ENCODE results near the gene C1QB. TPM values are rescaled to one million over a fixed set of nuclear protein-coding genes. Genes with fewer than 3 reads are reported as not detected.

The C1QB gene
- total and polyA plus RNA-seq, 2 donors (not counting 1 experiment from before 2014, with no cell fraction given) = 0.16 TPM; not detected in 1

- Histone ChIP-seq H3K4me2 (replicated peaks; ENCODE audit: low read depth, low read length, poor library complexity, severe bottlenecking) (peak overlapping the region; percentile 65), H3K9ac (ENCODE audit: low read length) (no peak overlapping the region), H3K4me3 (ENCODE audit: control extremely low read depth in 1 of 5, extremely low read depth in 1 of 5, insufficient read depth in 1 of 5, low read depth in 2 of 5, low read length in 4 of 5) (peak overlapping the region in 1 of 5 experiments; percentile 25), H3K36me3 (replicated peaks in 1 of 2; ENCODE audit: control extremely low read depth in 1 of 2, control insufficient read depth in 1 of 2, extremely low read depth in 1 of 2, insufficient read depth in 2 of 2, low read length in 1 of 2) (no peaks in the 10 kb centered on the region), H4K20me1 (ENCODE audit: control insufficient read depth, insufficient read depth, low read length, poor library complexity, severe bottlenecking) (no peaks in the 10 kb centered on the region), H3K27ac (ENCODE audit: low read length in 2 of 2) (no peak overlapping the region), H3K9me3 (ENCODE audit: control extremely low read depth in 1 of 3, control insufficient read depth in 2 of 3, insufficient read depth in 1 of 3, low read length in 2 of 3) (no peaks in the 10 kb centered on the region), H3K79me2 (ENCODE audit: control insufficient read depth, insufficient read depth, low read length) (no peaks in the 10 kb centered on the region), H3K4me1 (ENCODE audit: control insufficient read depth in 2 of 2, insufficient read depth in 2 of 2, low read length in 2 of 2) (peaks cover 11 to 16% of the 10 kb centered on the region in 2 donors), H2AFZ (ENCODE audit: insufficient read depth, low read depth, low read length, poor library complexity, severe bottlenecking) (no peak overlapping the region), H3K27me3 (replicated peaks in 1 of 4; ENCODE audit: control extremely low read depth in 1 of 4, control insufficient read depth in 3 of 4, insufficient read depth in 4 of 4, low read length in 3 of 4) (peaks cover 0 to 48% (median 12%) of the 10 kb centered on the region in 4 experiments)
- Mint-ChIP-seq H3K4me1 (peaks cover 16% of the 10 kb centered on the region), H3K4me3 (peak overlapping the region; percentile 80), H3K27me3 (peaks cover 66% of the 10 kb centered on the region), H3K9me3 (ENCODE audit: insufficient read depth) (no peaks in the 10 kb centered on the region), H3K27ac (no peak overlapping the region)
- TF ChIP-seq CTCF (IDR thresholded peaks at IDR 0.05) (no peak), EZH2 (IDR thresholded peaks at IDR 0.05; ENCODE audit: borderline replicate concordance, insufficient read depth, low read depth, low read length, poor library complexity, severe bottlenecking) (no peak)
- DNase-seq = peak; percentile 41
- CTCF ChIA-PET = no interaction called here
- peak; percentile 28 for ATAC-seq (ENCODE audit: low read depth)
- POLR2A ChIA-PET = no interaction called here
- WGBS (ENCODE audit: insufficient coverage) = 4% methylated on average over 46 of the region's 50 CpGs
- intact Hi-C loops (cut with micrococcal nuclease) = loop anchor here (10.0 kb wide), 1 partner anchor 475 kb away; no protein-coding TSS in a partner anchor
Measured at GRCh38 chr1:22709891-22710700, 57.1 kb downstream of the C1QB start.

GRCh38 chr1:22710701-22711049, 57.6 kb downstream of the C1QB start, which contains the start of gene EPHB2:
TSS of gene EPHB2 (plus strand) at chr1:22710839. CDS start at chr1:22710983, 144 bp downstream.
- peak within 1 kb of the TSS in 1 of 5 experiments; percentile 25 for H3K4me3 ChIP-seq (ENCODE audit: control extremely low read depth in 1 of 5, extremely low read depth in 1 of 5, insufficient read depth in 1 of 5, low read depth in 2 of 5, low read length in 4 of 5)
- ATAC-seq (ENCODE audit: low read depth) = peak; percentile 47
- TF ChIP-seq CTCF (IDR thresholded peaks at IDR 0.05) (no peak), EZH2 (IDR thresholded peaks at IDR 0.05; ENCODE audit: borderline replicate concordance, insufficient read depth, low read depth, low read length, poor library complexity, severe bottlenecking) (no peak)
- ChIA-PET CTCF (no interaction called here), POLR2A (no interaction called here)
- H3K36me3 ChIP-seq (replicated peaks in 1 of 2; ENCODE audit: control extremely low read depth in 1 of 2, control insufficient read depth in 1 of 2, extremely low read depth in 1 of 2, insufficient read depth in 2 of 2, low read length in 1 of 2) = no peaks in the 10 kb centered on the region
- H3K79me2 ChIP-seq (ENCODE audit: control insufficient read depth, insufficient read depth, low read length) = no peaks in the 10 kb centered on the region
- H4K20me1 ChIP-seq (ENCODE audit: control insufficient read depth, insufficient read depth, low read length, poor library complexity, severe bottlenecking) = no peaks in the 10 kb centered on the region
- no peak within 1 kb of the TSS for H2AFZ ChIP-seq (ENCODE audit: insufficient read depth, low read depth, low read length, poor library complexity, severe bottlenecking)
- peak within 1 kb of the TSS; percentile 65 for H3K4me2 ChIP-seq (replicated peaks; ENCODE audit: low read depth, low read length, poor library complexity, severe bottlenecking)
- H3K9ac ChIP-seq (ENCODE audit: low read length) = no peak within 1 kb of the TSS
- Mint-ChIP-seq H3K4me3 (peak within 1 kb of the TSS; percentile 80), H3K27ac (no peak within 1 kb of the TSS), H3K27me3 (peaks cover 69% of the 10 kb centered on the region), H3K4me1 (peaks cover 16% of the 10 kb centered on the region), H3K9me3 (ENCODE audit: insufficient read depth) (no peaks in the 10 kb centered on the region)
- H3K4me1 ChIP-seq (ENCODE audit: control insufficient read depth in 2 of 2, insufficient read depth in 2 of 2, low read length in 2 of 2) = peaks cover 11 to 16% of the 10 kb centered on the region in 2 donors
- H3K27ac ChIP-seq (ENCODE audit: low read length in 2 of 2) = no peak within 1 kb of the TSS
- DNase-seq = no peak
- WGBS (ENCODE audit: insufficient coverage) = under 1% methylated on average over 55 of the region's 55 CpGs
- intact Hi-C loops (cut with micrococcal nuclease) = no loop called here
- peaks cover 0 to 48% (median 12%) of the 10 kb centered on the region in 4 experiments for H3K27me3 ChIP-seq (replicated peaks in 1 of 4; ENCODE audit: control extremely low read depth in 1 of 4, control insufficient read depth in 3 of 4, insufficient read depth in 4 of 4, low read length in 3 of 4)
- no peaks in the 10 kb centered on the region for H3K9me3 ChIP-seq (ENCODE audit: control extremely low read depth in 1 of 3, control insufficient read depth in 2 of 3, insufficient read depth in 1 of 3, low read length in 2 of 3)

Data from B cell (primary cell).